ENCODE results near the gene SAMD4A. TPM values are rescaled to one million over a fixed set of nuclear protein-coding genes. Genes with fewer than 3 reads are reported as not detected.

Gene SAMD4A
- total and polyA plus RNA-seq, 2 of the 4 experiments (the other 2 are of a cell fraction) = 22.9 to 38.2 TPM

- Histone ChIP-seq H3K14ac (replicated peaks; ENCODE audit: low read depth, low read length) (no peak overlapping the region), H3K23ac (ENCODE audit: low read depth, low read length) (peak overlapping the region; percentile 72; the same call in 1 of the 2 replicates), H3K9me3 (ENCODE audit: control insufficient read depth, insufficient read depth, low read length) (no peaks in the 10 kb centered on the region), H2BK5ac (ENCODE audit: low read depth, low read length, poor library complexity, severe bottlenecking) (no peak overlapping the region), H3K4me1 (ENCODE audit: control insufficient read depth, insufficient read depth, low read length) (peaks cover 27% of the 10 kb centered on the region), H3K27me3 (ENCODE audit: control insufficient read depth, insufficient read depth, low read length) (no peaks in the 10 kb centered on the region), H4K5ac (ENCODE audit: low read depth, low read length) (no peak overlapping the region), H2BK120ac (ENCODE audit: low read depth, low read length) (no peak overlapping the region), H3K27ac (ENCODE audit: insufficient read depth, low read length) (no peak overlapping the region), H3K4me2 (ENCODE audit: low read depth, low read length) (no peak overlapping the region), H2AK5ac (ENCODE audit: low read depth, low read length) (peak overlapping the region; percentile 11; the same call in 1 of the 2 replicates), H3K4ac (ENCODE audit: low read depth, low read length) (0 out of 2 replicates have a peak overlapping the region, but pooled peaks have one; percentile 3), H3K79me1 (ENCODE audit: low read depth in 1 of 2, low read length in 2 of 2) (peaks cover 54 to 91% of the 10 kb centered on the region in 2 experiments), H2AK9ac (replicated peaks; ENCODE audit: low read depth, low read length, poor library complexity) (no peak overlapping the region), H3K9ac (ENCODE audit: low read depth, low read length) (no peak overlapping the region), H3K4me3 (ENCODE audit: insufficient read depth, low read depth, low read length) (no peak overlapping the region), H2BK15ac (ENCODE audit: low read depth, low read length) (no peak overlapping the region), H4K8ac (ENCODE audit: low read depth in 2 of 2, low read length in 2 of 2) (no peak overlapping the region), H2AFZ (replicated peaks; ENCODE audit: low read length, poor library complexity) (no peak overlapping the region), H3K18ac (ENCODE audit: low read depth, low read length) (no peak overlapping the region), H3K36me3 (ENCODE audit: control insufficient read depth, insufficient read depth, low read length) (0 out of 2 replicates have a peak, but pooled peaks cover 4% of the 10 kb centered on the region), H2BK20ac (ENCODE audit: low read depth, low read length) (no peak overlapping the region), H3K9me1 (ENCODE audit: insufficient read depth, low read length) (peaks cover 50% of the 10 kb centered on the region), H3K56ac (ENCODE audit: extremely low read depth, insufficient read depth, low read length) (no peak overlapping the region), H4K91ac (ENCODE audit: insufficient read depth, low read depth, low read length) (no peak overlapping the region), H4K20me1 (ENCODE audit: insufficient read depth, low read length) (peaks cover 73% of the 10 kb centered on the region)
- DNase-seq = no peak
- ChIA-PET CTCF (interaction anchor here (0.6 to 0.8 kb wide), 2 partner anchors 8 to 11 kb away, joined by 3 read pairs; no protein-coding TSS in a partner anchor), POLR2A (ENCODE audit: unreplicated experiment) (no interaction called here)
- no TSS peak for BruUV-seq (replicated peaks)
- dilution Hi-C loops (cut with HindIII; ENCODE audit: low sequenced_read_pairs, unreplicated experiment) (no loop called here), in situ Hi-C loops (cut with MboI; ENCODE audit: low sequenced_read_pairs) (no loop called here), intact Hi-C loops (cut with micrococcal nuclease) (no loop called here)
- ATAC-seq (ENCODE audit: low read depth) = no peak
- WGBS, 2 experiments (ENCODE audit: extremely low coverage in 2 of 2, insufficient read length in 1 of 2) = no CpG with 5 or more reads among the region's 4 CpGs
- TF ChIP-seq SMC3 (IDR thresholded peaks at IDR 0.05; ENCODE audit: low read depth, low read length) (no peak), MAFK (IDR thresholded peaks at IDR 0.05; ENCODE audit: low read depth, low read length) (no peak), RAD21 (IDR thresholded peaks at IDR 0.05; ENCODE audit: low read length) (no peak), BHLHE40 (IDR thresholded peaks at IDR 0.05; ENCODE audit: low read depth, low read length) (no peak), USF2 (IDR thresholded peaks at IDR 0.05; ENCODE audit: low read depth, low read length) (no peak), CEBPB (IDR thresholded peaks at IDR 0.05; ENCODE audit: low read depth, low read length) (no peak), RFX5 (IDR thresholded peaks at IDR 0.05; ENCODE audit: low read depth, low read length) (no peak), MAZ (IDR thresholded peaks at IDR 0.05; ENCODE audit: borderline replicate concordance, low read depth, low read length) (no peak), CHD1 (IDR thresholded peaks at IDR 0.05; ENCODE audit: low read depth, low read length) (no peak), POLR2A (IDR thresholded peaks at IDR 0.05; ENCODE audit: low read depth, low read length) (no peak), RCOR1 (IDR thresholded peaks at IDR 0.05; ENCODE audit: insufficient replicate concordance, low read length) (no peak), CTCF (conservative IDR thresholded peaks at IDR 0.05; ENCODE audit: low read depth, low read length) (no peak), NFE2L2 (IDR thresholded peaks at IDR 0.05; ENCODE audit: low read depth, low read length) (no peak), FOS (IDR thresholded peaks at IDR 0.05; ENCODE audit: low read depth, low read length) (no peak)
- TF ChIP-seq, protein P1, sequence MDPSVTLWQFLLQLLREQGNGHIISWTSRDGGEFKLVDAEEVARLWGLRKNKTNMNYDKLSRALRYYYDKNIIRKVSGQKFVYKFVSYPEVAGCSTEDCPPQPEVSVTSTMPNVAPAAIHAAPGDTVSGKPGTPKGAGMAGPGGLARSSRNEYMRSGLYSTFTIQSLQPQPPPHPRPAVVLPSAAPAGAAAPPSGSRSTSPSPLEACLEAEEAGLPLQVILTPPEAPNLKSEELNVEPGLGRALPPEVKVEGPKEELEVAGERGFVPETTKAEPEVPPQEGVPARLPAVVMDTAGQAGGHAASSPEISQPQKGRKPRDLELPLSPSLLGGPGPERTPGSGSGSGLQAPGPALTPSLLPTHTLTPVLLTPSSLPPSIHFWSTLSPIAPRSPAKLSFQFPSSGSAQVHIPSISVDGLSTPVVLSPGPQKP (IDR thresholded peaks at IDR 0.05; ENCODE audit: borderline replicate concordance, low read depth, low read length) = no peak
Observed at GRCh38 chr14:54667026-54667744, 100.3 kb downstream of the SAMD4A start.
